Measurements from ENCODE around the gene PTGR3.
A peak's percentile ranks its signal among the peaks of the same experiment; 100 is the strongest.

Gene PTGR3

GRCh38 chr18:75167759-75168618, 41.0 kb downstream of the PTGR3 start:
- DNase-seq: no peak

- DNase-seq: no peak
Measured at GRCh38 chr18:75167137-75167536, 41.8 kb downstream of the PTGR3 start.

- DNase-seq: no peak
Measured at GRCh38 chr18:75165926-75166325, 43.0 kb downstream of the PTGR3 start.

- DNase-seq: no peak
Measured at GRCh38 chr18:75164479-75164878, 44.5 kb downstream of the PTGR3 start.

GRCh38 chr18:75163736-75164135, 45.2 kb downstream of the PTGR3 start:
- DNase-seq: no peak

- no peak for DNase-seq
Measured at GRCh38 chr18:75162978-75163377, 46.0 kb downstream of the PTGR3 start.

- no peak for DNase-seq
Measured at GRCh38 chr18:75162467-75162866, 46.5 kb downstream of the PTGR3 start.

- peak; percentile 40 to 47 for DNase-seq
Measured at GRCh38 chr18:75161256-75162028, 47.5 kb downstream of the PTGR3 start.

- no peak for DNase-seq
Measured at GRCh38 chr18:75160364-75160763, 48.6 kb downstream of the PTGR3 start.

- DNase-seq: no peak
Measured at GRCh38 chr18:75159646-75160356, 49.1 kb downstream of the PTGR3 start.

- no peak for DNase-seq
Measured at GRCh38 chr18:75159238-75159518, 49.8 kb downstream of the PTGR3 start.

Measured in CD4-positive, alpha-beta T cell treated with Interleukin-4 for 1 hour (primary cell).